ENCODE measurements around the gene ETFDH.

Gene ETFDH

GRCh38 chr4:158756588-158756987 lies 84.5 kb downstream of the ETFDH start:
- no peak for DNase-seq

GRCh38 chr4:158758142-158758541 lies 86.0 kb downstream of the ETFDH start:
- no peak for DNase-seq

GRCh38 chr4:158758703-158759102 lies 86.6 kb downstream of the ETFDH start:
- no peak for DNase-seq

Measured in NCI-H187 (cell line).